OCI-LY3 (cell line): ENCODE data around the gene SPTSSB.

Experiments
- H2AFZ ChIP-seq: fragments of 200-600, 300-600 bp; shearing (Covaris generic); 2 replicates; pipeline ENCODE4 v1.6.0; 2014; ENCODE audit warnings: antibody characterized with exemption, low read depth, low read length
- H3K27ac ChIP-seq: fragments of 200-600, 300-600 bp; sonication (generic); 2 replicates; pipeline ENCODE4 v1.5.1; 2014; ENCODE audit warnings: mild to moderate bottlenecking, low read length, moderate library complexity, mixed read lengths
- H3K27me3 ChIP-seq: fragments of 200-600, 300-600 bp; sonication (generic); 2 replicates; pipeline ENCODE4 v1.6.1; 2014; ENCODE audit warnings: low read depth, low read length, mixed read lengths
- H3K36me3 ChIP-seq: fragments of 200-600, 300-600 bp; sonication (generic); replicated peaks from 2 replicates; pipeline ENCODE3; 2014; ENCODE audit warnings: low read depth, low read length, mixed read lengths
- H3K4me1 ChIP-seq: fragments of 300-600, 200-600 bp; sonication (generic); 2 replicates; pipeline ENCODE4 v1.6.1; 2014; ENCODE audit warnings: low read length, mixed read lengths
- H3K4me2 ChIP-seq: fragments of 200-600, 300-600 bp; sonication (generic); 2 replicates; pipeline ENCODE4 v1.6.1; 2014; ENCODE audit warnings: low read length, mixed read lengths
- H3K4me3 ChIP-seq: fragments of 300-600, 200-600 bp; sonication (generic); 2 replicates; pipeline ENCODE4 v1.5.1; 2014; ENCODE audit warnings: antibody characterized with exemption, mild to moderate bottlenecking, low read length, moderate library complexity
- H3K79me2 ChIP-seq: fragments of 300-600, 200-600 bp; shearing (Covaris generic); 2 replicates; pipeline ENCODE4 v1.6.1; 2014; ENCODE audit warnings: mild to moderate bottlenecking, low read length, mixed read lengths
- H3K9ac ChIP-seq: fragments of 300-600, 200-600 bp; shearing (Covaris generic); 2 replicates; pipeline ENCODE4 v1.6.0; 2014; ENCODE audit warnings: mild to moderate bottlenecking, low read length, moderate library complexity
- H3K9me3 ChIP-seq: fragments of 200-600, 300-600 bp; shearing (Covaris generic); 2 replicates; pipeline ENCODE4 v1.6.1; 2014; ENCODE audit warnings: low read length, mixed read lengths; ENCODE audit not compliant: insufficient read depth
- H4K20me1 ChIP-seq: fragments of 200-600, 300-600 bp; sonication (generic); 2 replicates; pipeline ENCODE4 v1.6.1; 2016; ENCODE audit warnings: low read length, mixed read lengths; ENCODE audit not compliant: insufficient read depth
- CTCF ChIP-seq: fragments of 200-600, 300-600 bp; sonication (generic); IDR thresholded peaks from 2 replicates; pipeline ENCODE4 v1.5.1; 2014; ENCODE audit warnings: antibody characterized with exemption, low read length, low read depth
- EZH2phosphoT487 ChIP-seq: fragments of 200-600 bp; shearing (Covaris generic); IDR thresholded peaks from 2 replicates; pipeline ENCODE4 v1.6.1; 2018; ENCODE audit warnings: antibody characterized with exemption, mixed run types, low read depth

The SPTSSB gene

GRCh38 chr3:161350916-161351315 is 20.4 kb downstream of the SPTSSB start:
- Histone ChIP-seq H2AFZ (no peak overlapping the region), H3K36me3 (no peaks in the 10 kb centered on the region), H3K27ac (no peak overlapping the region), H3K4me1 (no peaks in the 10 kb centered on the region), H3K4me3 (no peak overlapping the region), H4K20me1 (no peaks in the 10 kb centered on the region), H3K9ac (no peak overlapping the region), H3K4me2 (no peak overlapping the region), H3K79me2 (no peaks in the 10 kb centered on the region), H3K9me3 (no peaks in the 10 kb centered on the region), H3K27me3 (no peaks in the 10 kb centered on the region)
- TF ChIP-seq CTCF (no peak), EZH2phosphoT487 (no peak)

- TF ChIP-seq EZH2phosphoT487, result no peak
- no peak overlapping the region for H3K27ac ChIP-seq
- no peaks in the 10 kb centered on the region for H3K79me2 ChIP-seq
- no peaks in the 10 kb centered on the region for H3K36me3 ChIP-seq
- no peaks in the 10 kb centered on the region for H3K9me3 ChIP-seq
- H3K4me3 ChIP-seq, result no peak overlapping the region
- no peak overlapping the region for H2AFZ ChIP-seq
- H4K20me1 ChIP-seq, result no peaks in the 10 kb centered on the region
- H3K4me2 ChIP-seq, result no peak overlapping the region
- no peaks in the 10 kb centered on the region for H3K4me1 ChIP-seq
- H3K9ac ChIP-seq, result no peak overlapping the region
- 0 out of 2 replicates have a peak, but pooled peaks cover 2% of the 10 kb centered on the region for H3K27me3 ChIP-seq
Observed at GRCh38 chr3:161349529-161350312, 21.6 kb downstream of the SPTSSB start.

GRCh38 chr3:161348796-161349400 is 22.4 kb downstream of the SPTSSB start:
- Histone ChIP-seq H4K20me1 (no peaks in the 10 kb centered on the region), H3K4me2 (no peak overlapping the region), H3K9ac (no peak overlapping the region), H3K27ac (no peak overlapping the region), H2AFZ (no peak overlapping the region), H3K4me3 (no peak overlapping the region), H3K9me3 (no peaks in the 10 kb centered on the region), H3K79me2 (no peaks in the 10 kb centered on the region), H3K36me3 (no peaks in the 10 kb centered on the region), H3K4me1 (no peaks in the 10 kb centered on the region), H3K27me3 (0 out of 2 replicates have a peak, but pooled peaks cover 2% of the 10 kb centered on the region)
- TF ChIP-seq CTCF (no peak), EZH2phosphoT487 (no peak)

GRCh38 chr3:161347726-161348125 is 23.6 kb downstream of the SPTSSB start:
- Histone ChIP-seq H3K4me3 (no peak overlapping the region), H3K4me1 (no peaks in the 10 kb centered on the region), H3K27ac (no peak overlapping the region), H3K4me2 (no peak overlapping the region), H3K79me2 (no peaks in the 10 kb centered on the region), H3K27me3 (0 out of 2 replicates have a peak, but pooled peaks cover 2% of the 10 kb centered on the region), H2AFZ (no peak overlapping the region), H3K9me3 (no peaks in the 10 kb centered on the region), H3K36me3 (no peaks in the 10 kb centered on the region), H3K9ac (no peak overlapping the region), H4K20me1 (no peaks in the 10 kb centered on the region)
- no peak for TF ChIP-seq CTCF
- no peak for TF ChIP-seq EZH2phosphoT487
